Coronary artery (tissue), 2 donors: Measurements from ENCODE around the gene ROM1.
A peak's percentile ranks its signal among the peaks of the same experiment; 100 is the strongest.
"Not testable (repeated sequence)": the region's sequence is repeated elsewhere in the genome, so short reads cannot be mapped to it uniquely, and the experiment has no call there.

Source experiments
- DNase-seq: peaks from one replicate; pipeline ENCODE4 v3.0.0-alpha.2; 2017; ENCODE audit warnings: low spot score
- H3K27ac ChIP-seq, 2 donors: fragments of 200-600 bp; sonication (generic); one replicate each; pipeline ENCODE4 v1.5.1; 2016 to 2019
- H3K4me3 ChIP-seq: fragments of 200-600 bp; sonication (generic); 2 replicates; pipeline ENCODE4 v1.5.1; 2016; ENCODE audit warnings: mild to moderate bottlenecking, moderate library complexity
- CTCF ChIP-seq: fragments of 200-600 bp; sonication (generic); IDR thresholded peaks from one replicate; pipeline ENCODE4 v1.5.1; 2019; ENCODE audit warnings: antibody characterized with exemption

ROM1 gene

DNA sequence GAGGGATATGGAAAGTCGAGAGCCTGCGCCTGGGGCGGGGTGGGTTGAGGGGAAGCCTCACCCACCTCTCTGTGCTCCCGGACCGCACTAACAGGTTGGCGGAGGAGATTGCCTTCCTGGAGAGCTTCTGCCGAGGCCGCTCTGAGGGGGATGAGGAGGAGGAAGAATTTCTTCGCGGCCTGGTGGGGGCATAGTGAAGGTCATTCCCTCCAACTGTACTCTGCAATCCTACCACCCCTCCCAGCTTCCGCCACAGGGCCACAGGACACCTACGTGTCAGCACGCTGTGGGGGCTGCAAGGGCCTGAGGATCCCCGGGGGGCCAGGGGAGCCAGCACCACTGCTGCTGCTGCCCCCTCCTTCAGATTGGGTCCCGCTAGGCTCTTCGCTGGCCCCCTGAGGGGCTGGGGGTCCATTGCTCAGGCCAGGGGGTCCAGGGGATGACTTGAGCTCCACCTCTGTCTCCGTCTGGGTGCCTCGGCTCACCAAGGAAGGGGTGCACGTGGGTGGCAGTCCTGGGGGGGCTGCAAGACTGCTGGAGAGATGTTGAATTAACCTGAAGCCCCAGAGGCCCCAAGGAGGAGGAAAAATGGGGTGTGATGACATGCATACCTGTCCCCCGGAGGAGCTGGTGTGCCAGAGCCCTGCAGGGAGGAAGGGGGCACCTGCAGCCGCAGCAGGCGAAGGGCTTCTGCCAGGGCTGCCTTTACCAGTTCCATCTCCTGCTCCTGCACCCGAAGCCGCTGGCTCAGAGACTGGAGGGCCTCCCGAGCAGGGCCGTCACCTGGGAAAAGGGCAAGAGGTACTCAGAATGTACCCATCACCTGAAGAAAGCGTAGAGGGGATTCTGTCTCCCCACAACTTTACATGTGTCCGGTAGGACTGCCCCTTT lies 2.0 kb upstream of the ROM1 start:
- no peak for DNase-seq
- TF ChIP-seq CTCF = no peak
- Histone ChIP-seq H3K4me3 (peak overlapping the region; percentile 97), H3K27ac (peak overlapping the region; percentile 93 to 98)

- no peak for DNase-seq
- TF ChIP-seq CTCF = no peak
- H3K27ac ChIP-seq = peak overlapping the region; percentile 93 to 98
- H3K4me3 ChIP-seq = peak overlapping the region; percentile 97
Measured at GRCh38 chr11:62611705-62612365, 1.2 kb upstream of the ROM1 start.

GRCh38 chr11:62613291-62613778 lies 278 bp downstream of the ROM1 start:
- peak overlapping the region; percentile 97 for H3K4me3 ChIP-seq
- peak overlapping the region; percentile 93 to 98 for H3K27ac ChIP-seq
- peak; percentile 86 for DNase-seq
- no peak for TF ChIP-seq CTCF

GRCh38 chr11:62614275-62614674 lies 1.2 kb downstream of the ROM1 start:
- Histone ChIP-seq H3K27ac (peak overlapping the region in 1 of 2 donors; percentile 98), H3K4me3 (no peak overlapping the region)
- DNase-seq = no peak
- no peak for TF ChIP-seq CTCF

GRCh38 chr11:62615521-62615920 lies 2.5 kb downstream of the ROM1 start:
- H3K27ac ChIP-seq = no peak overlapping the region
- no peak for DNase-seq
- no peak overlapping the region for H3K4me3 ChIP-seq
- TF ChIP-seq CTCF = no peak

- not testable (repeated sequence) for H3K27ac ChIP-seq, DNase-seq, H3K4me3 ChIP-seq
Measured at GRCh38 chr11:62616957-62617356, 3.9 kb downstream of the ROM1 start.

- H3K27ac ChIP-seq = peak overlapping the region; percentile 55 to 90
- no peak for TF ChIP-seq CTCF
Measured at GRCh38 chr11:62621027-62621566, 8.0 kb downstream of the ROM1 start.

More at GRCh38 chr11:62621027-62621566, 8.0 kb downstream of the ROM1 start:
- DNase-seq = no peak
- peak overlapping the region; percentile 78 for H3K4me3 ChIP-seq
